ENCODE data around the gene NPVF. TPM values are rescaled to one million over a fixed set of nuclear protein-coding genes. Genes with fewer than 3 reads are reported as not detected.

Gene NPVF
- total RNA-seq, 1 experiment from 2014 or later: not detected

- no peak overlapping the region for H2AFZ ChIP-seq (ENCODE audit: low read length)
- H2AK5ac ChIP-seq (ENCODE audit: insufficient read length, low read length): no peak overlapping the region
- H4K91ac ChIP-seq (ENCODE audit: insufficient read length, low read depth, low read length): no peak overlapping the region
- H3K9me3 Mint-ChIP-seq: no peaks in the 10 kb centered on the region
- H3K14ac ChIP-seq (ENCODE audit: insufficient read depth, low read length): no peak overlapping the region
- no peak overlapping the region for H3K9ac ChIP-seq (ENCODE audit: extremely low read depth, insufficient read length, low read length)
- no peak overlapping the region for H3K27ac ChIP-seq (ENCODE audit: insufficient read length, low read depth, low read length)
- no peaks in the 10 kb centered on the region for H3K23me2 ChIP-seq (ENCODE audit: insufficient read length, low read depth, low read length, poor library complexity, severe bottlenecking)
- H4K5ac ChIP-seq (ENCODE audit: insufficient read length, low read depth, low read length): no peak overlapping the region
- H2BK12ac ChIP-seq (ENCODE audit: insufficient read length, low read depth, low read length): no peak overlapping the region
- peaks cover 2% of the 10 kb centered on the region; the same call in 1 of the 2 replicates for H3K27me3 Mint-ChIP-seq (ENCODE audit: low read depth)
- no peak overlapping the region for H3T11ph ChIP-seq (ENCODE audit: low read length)
- no peaks in the 10 kb centered on the region for H3K79me2 ChIP-seq (ENCODE audit: insufficient read depth, low read length)
- no peak overlapping the region for H2BK120ac ChIP-seq (ENCODE audit: low read depth, low read length, poor library complexity, severe bottlenecking)
- no peak for DNase-seq
- no peak overlapping the region for H3K18ac ChIP-seq (ENCODE audit: insufficient read length, low read depth, low read length)
- H3K9me3 ChIP-seq (ENCODE audit: control insufficient read depth, low read depth, low read length): no peaks in the 10 kb centered on the region
- no peak overlapping the region for H2BK20ac ChIP-seq (ENCODE audit: low read depth, low read length, poor library complexity, severe bottlenecking)
- H3K23ac ChIP-seq (ENCODE audit: insufficient read length, low read depth, low read length): no peak overlapping the region
- no peak overlapping the region for H3K56ac ChIP-seq (ENCODE audit: insufficient read length, low read depth, low read length)
- H3K36me3 Mint-ChIP-seq (ENCODE audit: insufficient read depth in 1 of 3, low read depth in 3 of 3): no peaks in the 10 kb centered on the region
- no peaks in the 10 kb centered on the region for H3K27me3 ChIP-seq (ENCODE audit: insufficient read depth, low read length)
- no peaks in the 10 kb centered on the region for H4K20me1 ChIP-seq (ENCODE audit: control insufficient read depth, insufficient read depth, insufficient read length)
- TF ChIP-seq, protein P1, sequence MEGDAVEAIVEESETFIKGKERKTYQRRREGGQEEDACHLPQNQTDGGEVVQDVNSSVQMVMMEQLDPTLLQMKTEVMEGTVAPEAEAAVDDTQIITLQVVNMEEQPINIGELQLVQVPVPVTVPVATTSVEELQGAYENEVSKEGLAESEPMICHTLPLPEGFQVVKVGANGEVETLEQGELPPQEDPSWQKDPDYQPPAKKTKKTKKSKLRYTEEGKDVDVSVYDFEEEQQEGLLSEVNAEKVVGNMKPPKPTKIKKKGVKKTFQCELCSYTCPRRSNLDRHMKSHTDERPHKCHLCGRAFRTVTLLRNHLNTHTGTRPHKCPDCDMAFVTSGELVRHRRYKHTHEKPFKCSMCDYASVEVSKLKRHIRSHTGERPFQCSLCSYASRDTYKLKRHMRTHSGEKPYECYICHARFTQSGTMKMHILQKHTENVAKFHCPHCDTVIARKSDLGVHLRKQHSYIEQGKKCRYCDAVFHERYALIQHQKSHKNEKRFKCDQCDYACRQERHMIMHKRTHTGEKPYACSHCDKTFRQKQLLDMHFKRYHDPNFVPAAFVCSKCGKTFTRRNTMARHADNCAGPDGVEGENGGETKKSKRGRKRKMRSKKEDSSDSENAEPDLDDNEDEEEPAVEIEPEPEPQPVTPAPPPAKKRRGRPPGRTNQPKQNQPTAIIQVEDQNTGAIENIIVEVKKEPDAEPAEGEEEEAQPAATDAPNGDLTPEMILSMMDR (conservative IDR thresholded peaks at IDR 0.05): no peak
- no peak overlapping the region for H3K27ac Mint-ChIP-seq
- WGBS (ENCODE audit: extremely low coverage, insufficient read length, low lambda C conversion rate): no CpG with 5 or more reads among the region's 6 CpGs
- no peak overlapping the region for H4K8ac ChIP-seq (replicated peaks; ENCODE audit: insufficient read length, low read depth, low read length)
- H3K4me2 ChIP-seq (ENCODE audit: insufficient read depth, insufficient read length, low read length): no peak overlapping the region
- no peak overlapping the region for H3K4ac ChIP-seq (ENCODE audit: low read depth, low read length)
- no peak overlapping the region for H2BK15ac ChIP-seq (ENCODE audit: low read depth, low read length)
- no peak overlapping the region for H2BK5ac ChIP-seq (ENCODE audit: insufficient read length, low read length)
- H3K4me1 ChIP-seq (ENCODE audit: insufficient read depth, low read length): no peaks in the 10 kb centered on the region
- H3K79me1 ChIP-seq (ENCODE audit: insufficient read depth, low read depth, low read length, poor library complexity, severe bottlenecking): no peaks in the 10 kb centered on the region
- H3K4me1 Mint-ChIP-seq: peaks cover 6 to 7% of the 10 kb centered on the region in 2 experiments; a peak in 3 of 4 replicates
- no peak overlapping the region for H3K4me3 Mint-ChIP-seq
Measured at GRCh38 chr7:25186436-25186835, 41.9 kb downstream of the NPVF start.
